22Rv1 (cell line): ENCODE data around the gene GABBR2.

Experiments
- ZFX ChIP-seq: fragments of 450-650 bp; IDR thresholded peaks from 2 replicates; pipeline ENCODE4 v1.6.1; 2017; ENCODE audit warnings: antibody characterized with exemption, borderline replicate concordance
- TF ChIP-seq, protein P1 (sequence below): fragments of 450-650 bp; IDR thresholded peaks from 2 replicates; pipeline ENCODE4 v1.5.1; 2017; ENCODE audit warnings: mild to moderate bottlenecking

DNA sequence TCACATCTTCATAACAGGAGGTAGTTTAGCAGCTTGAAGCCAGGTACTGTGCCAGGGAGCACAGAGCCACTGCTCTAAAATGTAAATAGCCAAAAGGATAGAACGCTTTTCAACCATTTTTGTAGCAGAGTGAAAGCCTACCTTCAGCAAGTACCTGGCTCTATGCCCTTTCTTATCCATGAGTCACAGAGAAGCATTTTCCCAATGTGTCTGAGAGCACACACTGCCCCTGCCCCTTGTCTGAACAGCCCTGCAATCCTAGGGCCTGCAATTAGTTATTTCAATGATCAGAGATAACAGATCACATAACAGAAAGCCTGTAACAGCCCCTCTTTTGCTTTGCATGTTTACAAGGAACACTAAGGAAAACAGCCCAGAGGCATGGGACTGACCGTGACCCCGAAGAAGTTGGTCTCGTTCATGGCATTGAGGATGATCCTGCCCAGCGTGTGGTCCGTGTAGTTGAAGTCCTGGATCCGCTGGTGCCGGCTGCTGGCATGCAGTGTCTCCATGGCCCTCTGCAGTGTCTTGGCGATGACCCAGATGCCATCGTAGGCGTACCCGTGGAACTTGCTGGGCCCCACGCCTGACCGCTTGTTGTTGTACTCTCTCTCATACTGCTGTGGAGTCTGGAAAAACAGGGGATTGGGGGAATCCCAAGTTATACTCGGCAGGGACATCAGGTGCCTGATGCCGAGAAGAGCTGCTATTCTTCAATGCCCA lies 255.0 kb downstream of the GABBR2 start:
- TF ChIP-seq, protein P1, sequence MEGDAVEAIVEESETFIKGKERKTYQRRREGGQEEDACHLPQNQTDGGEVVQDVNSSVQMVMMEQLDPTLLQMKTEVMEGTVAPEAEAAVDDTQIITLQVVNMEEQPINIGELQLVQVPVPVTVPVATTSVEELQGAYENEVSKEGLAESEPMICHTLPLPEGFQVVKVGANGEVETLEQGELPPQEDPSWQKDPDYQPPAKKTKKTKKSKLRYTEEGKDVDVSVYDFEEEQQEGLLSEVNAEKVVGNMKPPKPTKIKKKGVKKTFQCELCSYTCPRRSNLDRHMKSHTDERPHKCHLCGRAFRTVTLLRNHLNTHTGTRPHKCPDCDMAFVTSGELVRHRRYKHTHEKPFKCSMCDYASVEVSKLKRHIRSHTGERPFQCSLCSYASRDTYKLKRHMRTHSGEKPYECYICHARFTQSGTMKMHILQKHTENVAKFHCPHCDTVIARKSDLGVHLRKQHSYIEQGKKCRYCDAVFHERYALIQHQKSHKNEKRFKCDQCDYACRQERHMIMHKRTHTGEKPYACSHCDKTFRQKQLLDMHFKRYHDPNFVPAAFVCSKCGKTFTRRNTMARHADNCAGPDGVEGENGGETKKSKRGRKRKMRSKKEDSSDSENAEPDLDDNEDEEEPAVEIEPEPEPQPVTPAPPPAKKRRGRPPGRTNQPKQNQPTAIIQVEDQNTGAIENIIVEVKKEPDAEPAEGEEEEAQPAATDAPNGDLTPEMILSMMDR = no peak
- TF ChIP-seq ZFX = no peak
